Gastrocnemius medialis (tissue), 4 donors: Measurements from ENCODE around the gene SH3BP2.

Experiments used
- POLR2A ChIP-seq, 2 donors: fragments of 450-650 bp; IDR thresholded peaks; one replicate each; pipeline ENCODE4 v1.6.1; 2017; ENCODE audit warnings: antibody characterized with exemption in 2 of 2, mild to moderate bottlenecking in 2 of 2, moderate library complexity in 2 of 2
- TF ChIP-seq, protein P1 (sequence below), 5 experiments: fragments of 450-650 bp in 3 of 5; fragments of 200-600 bp in 2 of 5; sonication (generic) in 2 of 5; IDR thresholded peaks in 4 of 5; conservative IDR thresholded peaks in 1 of 5; 1 replicate in 4 of 5; 2 replicates in 1 of 5; pipeline ENCODE4 v1.5.1; 2016 to 2019; ENCODE audit warnings: antibody characterized with exemption in 5 of 5, mild to moderate bottlenecking in 3 of 5, moderate library complexity in 3 of 5

DNA sequence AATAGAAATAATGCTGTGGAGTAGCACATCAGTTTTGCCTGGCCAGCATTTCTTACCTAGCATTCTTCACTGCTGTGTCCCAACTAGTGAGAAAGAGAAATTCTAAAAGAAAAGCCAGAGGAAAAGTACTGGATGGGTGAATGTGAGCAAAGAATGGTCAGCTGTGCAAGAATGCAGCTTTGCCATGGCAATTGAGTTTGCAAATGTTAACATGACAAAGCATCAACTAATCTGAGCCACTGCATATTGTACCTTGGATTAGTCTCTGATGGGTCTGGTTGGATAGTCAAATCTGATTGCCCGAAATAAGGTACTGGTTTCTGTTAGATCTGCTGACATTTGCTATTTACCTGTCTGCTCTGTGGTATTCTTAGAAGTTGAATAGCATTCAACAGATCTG, 89.5 kb downstream of the SH3BP2 start:
- TF ChIP-seq, protein P1, sequence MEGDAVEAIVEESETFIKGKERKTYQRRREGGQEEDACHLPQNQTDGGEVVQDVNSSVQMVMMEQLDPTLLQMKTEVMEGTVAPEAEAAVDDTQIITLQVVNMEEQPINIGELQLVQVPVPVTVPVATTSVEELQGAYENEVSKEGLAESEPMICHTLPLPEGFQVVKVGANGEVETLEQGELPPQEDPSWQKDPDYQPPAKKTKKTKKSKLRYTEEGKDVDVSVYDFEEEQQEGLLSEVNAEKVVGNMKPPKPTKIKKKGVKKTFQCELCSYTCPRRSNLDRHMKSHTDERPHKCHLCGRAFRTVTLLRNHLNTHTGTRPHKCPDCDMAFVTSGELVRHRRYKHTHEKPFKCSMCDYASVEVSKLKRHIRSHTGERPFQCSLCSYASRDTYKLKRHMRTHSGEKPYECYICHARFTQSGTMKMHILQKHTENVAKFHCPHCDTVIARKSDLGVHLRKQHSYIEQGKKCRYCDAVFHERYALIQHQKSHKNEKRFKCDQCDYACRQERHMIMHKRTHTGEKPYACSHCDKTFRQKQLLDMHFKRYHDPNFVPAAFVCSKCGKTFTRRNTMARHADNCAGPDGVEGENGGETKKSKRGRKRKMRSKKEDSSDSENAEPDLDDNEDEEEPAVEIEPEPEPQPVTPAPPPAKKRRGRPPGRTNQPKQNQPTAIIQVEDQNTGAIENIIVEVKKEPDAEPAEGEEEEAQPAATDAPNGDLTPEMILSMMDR (IDR thresholded peaks at IDR 0.05 in 4 of 5, conservative IDR thresholded peaks at IDR 0.05 in 1 of 5), result no peak
- no peak for TF ChIP-seq POLR2A (IDR thresholded peaks at IDR 0.05)
